HG03045 (cell line): ENCODE data around the gene PPP1R12C.

Experiments used
- ATAC-seq: cut with Tn5 transposase; IDR thresholded peaks from one replicate; pipeline ENCODE4 v1.9.1; 2021; ENCODE audit warnings: mild to moderate bottlenecking, moderate library complexity; ENCODE audit not compliant: unreplicated experiment

The PPP1R12C gene

DNA sequence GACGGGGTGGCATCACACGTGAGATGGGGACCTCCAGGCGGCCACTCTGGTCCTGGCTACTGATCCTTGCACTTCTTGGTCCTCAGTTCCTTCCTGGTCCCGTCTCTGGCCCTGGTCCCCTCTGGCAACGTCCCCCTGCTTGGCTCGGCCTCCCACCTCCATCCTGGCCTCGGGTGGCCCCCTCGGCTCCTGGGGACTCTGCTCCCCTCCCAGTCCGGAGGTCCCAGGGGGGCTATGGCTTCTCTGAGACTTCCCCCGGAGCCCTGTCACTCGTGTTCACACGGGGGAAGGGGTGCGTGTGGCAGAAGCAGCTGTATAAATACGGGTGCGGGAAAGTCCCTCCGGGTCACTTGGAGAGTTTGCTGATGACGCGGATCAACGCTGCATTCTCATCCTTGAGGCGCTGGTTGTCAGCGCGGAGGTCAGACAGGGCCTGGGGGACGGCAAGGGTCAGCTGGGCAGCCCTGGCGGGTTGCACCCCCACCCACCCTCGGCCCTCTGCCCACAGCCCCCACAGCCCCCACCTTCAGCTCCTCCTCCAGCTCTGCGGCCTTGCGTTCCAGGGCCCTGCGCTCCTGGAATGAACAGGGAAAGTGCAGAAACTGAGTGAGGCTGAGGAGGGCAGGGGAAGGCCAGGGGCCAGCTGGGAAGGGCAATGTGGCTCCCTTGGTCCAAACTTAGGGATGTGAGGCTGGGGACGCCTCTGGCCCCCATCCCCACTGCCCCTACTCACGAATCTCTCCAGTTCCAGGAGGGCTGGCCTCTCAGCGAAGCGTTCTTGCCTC, 26.1 kb downstream of the PPP1R12C start:
- ATAC-seq, result no peak

DNA sequence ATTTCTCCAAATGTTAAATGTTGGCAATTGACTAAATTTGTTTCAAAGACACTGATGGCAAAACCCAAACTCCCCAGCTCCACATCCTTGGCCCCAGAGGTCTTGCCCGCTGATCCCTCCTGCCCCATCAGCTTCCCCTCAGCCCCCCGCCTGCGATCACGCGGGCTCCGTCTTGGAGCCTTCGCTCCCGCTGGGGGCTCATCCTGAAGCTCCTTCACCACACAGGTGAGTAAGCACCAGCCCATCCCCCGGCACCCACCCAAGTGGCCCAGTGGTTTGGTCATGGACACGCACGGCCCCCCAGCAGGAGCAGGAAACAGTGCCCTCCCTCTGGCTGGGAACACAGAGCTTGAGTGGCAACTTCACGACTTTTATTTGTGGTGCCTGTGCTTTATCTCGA, 26.9 kb downstream of the PPP1R12C start:
- no peak for ATAC-seq

DNA sequence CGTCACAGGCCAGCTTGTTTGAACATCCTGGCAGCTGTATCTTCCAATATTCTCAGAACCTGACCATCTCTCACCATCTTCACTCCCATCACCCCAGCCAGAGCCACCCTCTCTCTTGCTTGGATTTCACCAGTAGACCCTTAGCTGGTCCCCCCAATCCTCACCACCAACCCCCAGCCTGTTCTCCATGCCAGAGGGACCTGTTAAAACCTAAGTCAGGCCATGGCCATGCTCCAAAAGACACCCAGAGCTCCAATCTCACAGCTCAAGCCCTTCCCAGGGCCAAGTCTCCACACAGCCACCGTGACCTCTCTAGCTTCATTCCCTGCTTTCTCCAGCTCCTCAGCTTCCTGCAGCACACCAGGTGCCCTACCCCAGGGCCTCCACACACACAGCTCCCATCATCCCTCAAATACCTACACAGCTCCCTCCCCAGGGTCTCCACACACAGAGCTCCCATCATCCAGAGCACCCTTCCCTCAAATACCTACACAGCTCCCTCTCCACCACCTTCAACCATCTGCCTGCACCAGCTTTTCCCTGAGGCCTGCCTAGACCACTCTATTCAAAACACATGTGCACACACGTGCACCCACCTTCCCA, 28.0 kb downstream of the PPP1R12C start:
- ATAC-seq, result no peak

DNA sequence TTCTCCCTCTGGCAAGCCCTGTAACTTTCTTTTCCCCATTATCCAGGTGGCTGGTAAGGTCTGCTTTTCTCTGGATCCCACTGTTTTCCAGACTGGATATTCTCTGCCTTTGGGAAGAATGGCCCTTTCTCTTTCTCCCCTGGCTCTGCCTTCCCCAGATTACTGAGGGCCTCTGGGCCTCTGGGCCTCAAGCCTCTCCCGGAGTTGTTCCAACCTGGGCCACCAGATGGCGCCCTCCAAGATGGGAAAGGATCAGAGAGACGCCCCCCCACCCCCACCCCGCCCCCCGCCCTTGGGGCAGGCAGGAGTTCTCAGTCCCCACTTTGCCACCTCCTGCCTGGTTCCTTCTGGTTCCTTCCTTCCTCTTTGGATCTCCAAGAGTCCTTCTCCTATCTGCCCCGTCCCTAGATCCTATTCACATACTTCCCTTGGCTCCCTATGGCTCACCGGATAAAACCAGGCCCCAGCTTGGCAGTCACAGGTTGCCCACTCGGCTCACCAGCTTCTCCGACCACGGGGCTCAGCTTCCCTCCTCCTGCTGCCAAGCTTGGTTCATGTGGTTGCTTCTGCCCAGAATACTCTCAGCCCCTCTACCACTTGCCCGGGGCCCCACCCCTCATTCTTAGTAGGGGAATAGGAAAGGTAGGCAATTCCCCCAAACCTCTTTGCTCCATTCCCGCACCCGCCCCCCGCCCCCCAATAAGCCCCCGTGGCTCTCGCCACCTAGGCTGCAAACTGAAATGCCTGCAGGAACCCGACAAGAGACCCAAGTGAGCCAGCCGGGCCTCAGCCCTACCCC, 28.7 kb downstream of the PPP1R12C start:
- ATAC-seq, result no peak

DNA sequence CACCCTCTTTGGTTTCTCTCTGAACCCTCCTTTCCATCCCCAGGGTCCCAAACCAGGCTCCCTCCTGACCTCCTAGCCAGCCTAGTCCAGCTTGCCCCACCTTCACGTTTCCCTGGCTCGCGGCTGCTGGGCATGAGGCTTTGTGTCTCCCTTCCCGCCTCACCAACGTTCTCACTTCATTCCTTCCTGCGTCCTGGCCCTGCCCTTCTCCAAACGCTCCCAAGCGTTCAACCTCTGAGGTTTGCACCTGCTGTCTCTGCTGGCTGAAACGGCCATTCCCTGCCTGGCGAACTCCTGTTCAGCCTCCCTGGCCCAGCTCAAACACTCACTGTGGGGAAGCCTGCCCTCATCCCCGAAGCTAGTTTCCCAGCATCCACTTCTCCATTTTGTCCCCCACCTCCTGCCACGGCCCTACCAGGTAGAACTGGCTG, 29.4 kb downstream of the PPP1R12C start:
- no peak for ATAC-seq

DNA sequence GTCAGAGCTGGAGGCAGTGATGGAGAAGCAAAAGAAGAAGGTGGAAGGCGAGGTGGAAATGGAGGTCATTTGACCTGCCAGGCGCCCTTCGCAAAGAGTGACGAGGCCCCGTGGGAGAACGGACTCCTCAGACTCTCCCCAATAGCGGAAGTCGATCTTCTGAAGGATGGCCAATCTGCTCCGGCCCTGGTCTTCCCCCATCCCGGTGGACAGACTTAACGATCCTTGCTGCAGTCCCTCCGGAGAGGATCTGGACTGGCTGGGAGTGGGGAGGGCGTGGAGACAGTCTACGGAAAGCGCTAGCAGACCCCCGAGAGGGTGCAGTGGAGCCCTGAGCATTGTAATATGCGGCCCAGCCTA, 29.9 kb downstream of the PPP1R12C start:
- no peak for ATAC-seq

DNA sequence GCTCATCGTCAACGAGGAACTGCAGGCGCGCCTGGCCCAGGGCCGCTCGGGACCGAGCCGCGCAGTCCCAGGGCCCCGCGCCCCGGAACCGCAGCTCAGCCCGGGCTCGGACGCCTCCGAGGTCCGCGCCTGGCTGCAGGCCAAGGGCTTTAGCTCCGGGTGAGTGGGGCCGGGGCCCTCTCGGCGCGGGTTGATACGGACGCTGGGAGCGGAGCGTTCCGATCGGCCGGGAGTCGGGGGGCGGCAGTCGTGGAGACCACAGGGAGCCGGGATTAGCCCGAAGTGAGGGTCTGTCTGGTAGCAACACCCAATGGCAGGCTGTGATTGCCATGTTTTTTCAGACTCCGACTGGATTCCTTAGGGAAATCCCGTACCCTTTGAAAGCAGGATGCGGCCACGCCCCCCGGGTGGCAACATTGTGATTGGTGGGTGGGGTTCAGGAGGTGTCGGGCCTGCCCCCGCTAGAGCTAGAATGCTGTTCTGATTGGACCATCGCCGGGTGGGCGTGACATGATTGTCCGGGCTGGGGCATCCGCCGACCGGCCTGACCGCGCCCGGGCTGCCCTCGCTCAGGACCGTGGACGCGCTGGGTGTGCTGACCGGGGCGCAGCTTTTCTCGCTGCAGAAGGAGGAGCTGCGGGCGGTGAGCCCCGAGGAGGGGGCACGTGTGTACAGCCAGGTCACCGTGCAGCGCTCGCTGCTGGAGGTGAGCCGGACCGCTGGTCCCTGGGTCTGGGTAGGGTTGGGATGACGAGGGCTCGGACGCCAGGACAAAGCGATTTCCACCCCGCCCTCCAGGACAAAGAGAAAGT, 30.5 kb downstream of the PPP1R12C start:
- ATAC-seq, result no peak

DNA sequence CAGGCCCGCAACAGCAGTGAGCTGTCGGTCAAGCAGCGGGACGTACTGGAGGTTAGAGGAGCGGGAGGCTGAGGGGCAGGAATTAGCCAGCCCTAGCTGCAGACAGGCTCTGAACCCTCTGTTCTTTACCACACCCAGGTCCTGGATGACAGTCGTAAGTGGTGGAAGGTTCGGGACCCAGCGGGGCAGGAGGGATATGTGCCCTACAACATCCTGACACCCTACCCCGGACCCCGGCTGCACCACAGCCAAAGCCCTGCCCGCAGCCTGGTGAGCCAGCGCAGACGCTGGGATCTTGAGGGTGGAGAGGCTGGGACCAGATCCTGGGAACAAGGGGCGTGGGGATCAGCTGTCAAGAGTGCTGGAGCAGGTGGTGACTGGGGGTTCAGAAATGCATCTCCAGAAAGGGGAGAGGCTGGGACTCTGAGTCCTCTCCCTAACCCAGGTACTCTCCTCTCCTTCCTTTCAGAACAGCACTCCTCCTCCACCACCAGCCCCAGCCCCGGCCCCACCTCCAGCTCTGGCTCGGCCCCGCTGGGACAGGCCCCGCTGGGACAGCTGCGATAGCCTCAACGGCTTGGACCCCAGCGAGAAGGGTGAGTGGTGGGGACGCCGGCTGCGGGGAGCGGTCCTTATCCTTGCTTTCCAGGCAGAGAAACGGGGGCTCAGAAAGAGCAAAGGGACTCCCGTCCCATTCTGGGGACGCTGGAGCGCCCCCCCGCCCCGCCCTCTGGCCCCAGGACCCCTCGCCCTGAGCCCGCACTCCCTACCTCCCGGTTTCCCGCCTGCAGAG, 31.3 kb downstream of the PPP1R12C start:
- ATAC-seq, result no peak

DNA sequence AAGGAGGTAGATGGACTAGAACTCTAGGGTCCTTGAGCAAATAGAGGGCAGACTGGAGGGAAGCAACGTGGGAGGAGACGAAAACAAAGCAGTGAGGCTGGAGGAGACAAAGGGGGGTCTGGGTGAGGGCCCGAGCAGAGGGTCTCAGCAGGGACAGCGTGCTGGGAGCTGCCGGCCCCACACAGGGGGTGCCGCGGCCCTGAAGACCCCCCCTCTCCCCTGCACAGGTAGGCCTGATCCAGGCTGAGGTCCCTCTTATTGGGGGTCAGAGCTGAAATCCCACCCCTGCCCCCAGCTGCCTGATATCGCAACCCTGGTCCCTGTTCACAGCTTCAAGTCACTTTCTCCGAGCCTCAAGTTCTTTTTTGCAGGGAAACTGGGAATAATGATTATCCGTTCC, 33.0 kb downstream of the PPP1R12C start:
- ATAC-seq, result no peak

DNA sequence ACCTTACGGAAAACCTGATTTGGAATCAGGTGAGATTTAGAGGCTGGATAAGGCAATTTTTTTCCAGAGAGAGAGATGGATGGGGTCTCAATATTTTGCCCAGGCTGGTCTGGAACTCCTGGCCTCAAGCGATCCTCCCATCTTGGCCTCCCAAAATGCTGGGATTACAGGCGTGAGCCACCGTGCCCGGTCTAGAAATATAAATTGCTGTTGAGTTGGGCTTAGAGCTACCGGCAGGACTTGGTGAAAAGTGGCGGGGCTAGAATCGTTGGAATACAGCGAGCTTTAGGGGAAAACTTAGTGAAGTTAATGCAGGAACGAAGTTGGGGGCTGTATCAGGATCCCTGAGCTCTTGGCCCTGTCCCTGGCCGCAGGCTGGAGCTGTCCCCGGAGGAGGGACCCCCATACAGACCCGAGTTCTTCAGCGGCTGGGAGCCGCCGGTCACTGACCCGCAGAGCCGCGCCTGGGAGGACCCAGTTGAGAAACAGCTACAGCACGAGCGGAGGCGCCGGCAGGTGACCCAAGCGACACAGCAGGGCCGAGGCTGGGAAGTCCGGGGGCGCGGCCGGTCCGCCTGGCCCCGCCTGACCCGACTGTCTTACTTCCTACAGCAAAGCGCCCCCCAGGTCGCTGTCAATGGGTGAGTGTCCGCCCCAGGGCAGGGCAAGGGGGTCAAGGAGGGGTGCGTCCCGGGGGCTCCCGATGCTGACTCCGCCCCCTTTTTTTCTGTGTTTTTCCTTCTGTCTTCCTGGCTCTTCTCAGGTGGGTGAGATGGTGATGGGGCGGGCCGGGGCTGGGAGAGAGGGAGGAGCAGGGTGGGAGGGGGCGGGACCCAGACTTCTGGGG, 34.2 kb downstream of the PPP1R12C start:
- ATAC-seq, result no peak

DNA sequence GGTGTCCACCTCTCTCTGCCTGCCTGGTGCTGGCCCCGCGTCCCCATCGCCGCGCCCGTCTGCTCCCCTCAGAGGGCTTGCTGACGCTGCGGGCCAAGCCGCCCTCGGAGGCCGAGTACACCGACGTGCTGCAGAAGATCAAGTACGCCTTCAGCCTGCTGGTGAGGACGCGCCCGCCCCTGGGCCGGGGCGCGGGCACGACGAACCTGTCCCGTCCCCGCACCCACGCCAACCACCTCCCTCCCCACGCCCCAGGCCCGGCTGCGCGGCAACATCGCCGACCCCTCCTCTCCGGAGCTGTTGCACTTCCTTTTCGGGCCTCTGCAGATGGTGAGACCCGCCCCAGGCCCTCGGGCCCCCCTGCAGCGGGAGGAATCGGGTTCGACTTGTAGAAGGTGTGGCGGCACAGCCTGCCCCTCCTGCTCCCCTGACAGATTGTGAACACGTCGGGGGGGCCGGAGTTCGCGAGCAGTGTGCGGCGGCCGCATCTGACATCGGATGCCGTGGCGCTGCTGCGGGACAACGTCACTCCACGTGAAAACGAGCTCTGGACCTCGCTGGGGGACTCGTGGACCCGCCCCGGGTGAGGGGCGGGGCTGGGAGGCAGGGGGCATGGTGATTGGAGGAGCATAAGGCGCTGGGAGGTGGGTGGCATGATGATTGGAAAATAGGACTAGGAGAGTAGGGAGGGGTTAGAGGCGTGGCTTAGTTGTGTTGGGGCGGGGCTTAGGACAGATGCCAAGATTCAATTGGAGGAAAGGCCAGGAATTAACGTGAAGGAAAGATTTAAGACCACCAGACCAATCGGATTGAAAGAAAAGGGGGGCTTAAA, 35.2 kb downstream of the PPP1R12C start:
- no peak for ATAC-seq

DNA sequence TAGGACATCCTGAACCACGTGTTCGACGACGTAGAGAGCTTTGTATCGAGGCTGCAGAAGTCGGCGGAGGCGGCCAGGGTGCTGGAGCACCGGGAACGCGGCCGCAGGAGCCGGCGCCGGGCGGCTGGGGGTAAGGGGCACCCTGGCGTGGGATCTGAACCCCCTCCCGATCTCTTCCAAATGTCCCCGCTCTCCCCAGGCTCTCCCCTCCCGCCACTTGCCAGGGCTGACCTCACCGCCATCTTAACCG, 35.7 kb downstream of the PPP1R12C start:
- no peak for ATAC-seq

DNA sequence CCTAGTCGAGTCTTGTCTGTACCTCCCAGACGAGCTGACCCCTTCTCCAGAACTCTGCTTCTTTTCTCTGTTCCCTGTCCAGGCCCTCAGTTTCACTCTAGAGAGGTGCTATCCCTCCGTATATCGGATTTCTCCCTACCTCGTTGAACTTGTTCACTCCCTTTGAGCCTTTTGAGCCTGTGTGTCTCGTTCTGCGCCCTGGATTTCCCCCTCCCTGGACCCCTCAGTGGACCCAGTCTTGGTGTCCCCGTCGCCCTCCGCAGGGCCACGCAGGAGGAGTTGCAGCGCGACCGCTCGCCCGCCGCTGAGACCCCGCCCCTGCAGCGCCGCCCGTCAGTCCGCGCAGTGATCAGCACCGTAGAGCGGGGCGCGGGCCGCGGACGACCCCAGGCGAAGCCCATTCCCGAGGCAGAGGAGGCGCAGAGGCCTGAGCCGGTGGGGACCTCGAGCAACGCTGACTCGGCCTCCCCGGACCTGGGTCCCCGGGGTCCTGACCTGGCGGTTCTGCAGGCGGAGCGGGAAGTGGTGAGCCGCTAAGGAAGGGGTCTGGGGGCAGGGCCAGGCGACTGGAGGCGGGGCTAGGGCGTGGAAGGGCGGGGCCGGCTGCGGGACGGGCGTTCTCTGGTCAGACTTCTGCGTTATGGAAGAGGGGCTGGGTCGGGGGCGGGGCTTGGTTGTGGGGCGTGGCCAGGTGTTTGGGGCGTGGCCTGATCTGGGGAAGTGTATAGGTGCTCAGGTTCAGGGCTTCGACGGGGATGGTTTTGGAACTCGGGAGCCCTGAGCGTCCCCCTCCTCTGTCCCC, 36.3 kb downstream of the PPP1R12C start:
- peak; percentile 50 for ATAC-seq

DNA sequence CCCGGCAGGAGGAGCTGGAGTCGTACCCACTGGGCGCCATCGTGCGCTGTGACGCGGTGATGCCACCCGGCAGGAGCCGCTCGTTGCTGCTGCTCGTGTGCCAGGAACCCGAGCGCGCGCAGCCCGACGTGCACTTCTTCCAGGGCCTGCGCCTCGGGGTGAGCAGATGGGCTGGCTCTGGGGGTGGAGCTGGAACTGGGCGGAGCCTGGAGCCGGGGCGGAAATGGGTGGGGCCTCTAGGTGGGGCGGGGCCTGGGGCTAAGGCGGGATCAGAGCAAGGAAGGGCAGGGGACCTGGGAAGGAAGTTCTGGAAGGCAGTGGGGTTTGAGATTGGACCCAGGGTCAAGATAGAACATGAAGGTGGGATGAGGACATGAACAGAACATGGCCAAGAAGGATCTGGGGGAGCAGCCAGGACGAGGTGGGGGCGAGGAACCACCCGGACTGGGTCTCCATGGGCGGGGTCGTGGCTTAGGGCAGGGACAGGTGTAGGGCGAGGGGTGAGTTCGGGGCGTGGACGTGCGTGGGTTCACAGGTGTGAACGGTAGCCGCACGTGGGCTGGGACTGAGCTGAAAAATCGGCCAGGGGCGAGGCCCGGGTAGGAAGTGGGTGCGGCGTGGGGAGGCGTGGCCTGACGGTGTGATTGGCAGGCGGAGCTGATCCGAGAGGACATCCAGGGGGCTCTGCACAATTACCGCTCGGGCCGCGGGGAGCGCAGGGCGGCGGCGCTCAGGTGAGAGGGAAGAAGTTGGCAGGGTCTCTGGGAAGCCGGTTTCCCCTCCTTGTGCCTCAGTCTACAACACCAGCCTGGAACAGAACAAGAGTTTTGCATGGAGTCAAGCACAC, 37.1 kb downstream of the PPP1R12C start:
- no peak for ATAC-seq

DNA sequence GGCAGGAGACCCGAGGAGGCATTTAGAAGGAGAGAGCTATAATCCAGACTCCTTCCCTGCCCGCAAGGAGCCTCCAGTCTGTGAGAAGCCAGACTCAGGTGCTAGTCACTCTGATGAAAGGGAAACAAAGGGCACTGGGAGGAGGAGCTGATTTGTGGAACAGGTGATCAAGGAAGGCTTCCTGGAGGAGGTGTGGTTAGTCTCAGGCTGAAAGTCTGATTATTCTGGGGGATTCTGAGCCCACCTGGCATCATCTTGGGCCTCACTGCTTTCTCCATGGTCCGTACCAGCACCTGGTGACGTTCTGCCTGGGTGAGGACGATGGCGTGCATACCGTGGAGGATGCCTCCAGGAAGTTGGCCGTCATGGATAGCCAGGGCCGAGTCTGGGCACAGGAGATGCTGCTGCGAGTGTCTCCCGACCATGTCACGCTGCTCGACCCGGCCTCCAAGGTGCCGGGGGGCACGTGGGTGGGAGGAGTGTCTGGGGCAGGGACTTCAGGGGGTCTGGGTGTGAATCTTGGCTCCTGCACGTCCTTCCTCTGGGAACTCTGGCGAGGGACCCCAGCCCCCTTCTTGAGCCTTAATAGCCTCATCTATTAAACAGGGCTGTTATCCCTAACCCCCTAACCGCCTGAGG, 37.9 kb downstream of the PPP1R12C start:
- no peak for ATAC-seq

DNA sequence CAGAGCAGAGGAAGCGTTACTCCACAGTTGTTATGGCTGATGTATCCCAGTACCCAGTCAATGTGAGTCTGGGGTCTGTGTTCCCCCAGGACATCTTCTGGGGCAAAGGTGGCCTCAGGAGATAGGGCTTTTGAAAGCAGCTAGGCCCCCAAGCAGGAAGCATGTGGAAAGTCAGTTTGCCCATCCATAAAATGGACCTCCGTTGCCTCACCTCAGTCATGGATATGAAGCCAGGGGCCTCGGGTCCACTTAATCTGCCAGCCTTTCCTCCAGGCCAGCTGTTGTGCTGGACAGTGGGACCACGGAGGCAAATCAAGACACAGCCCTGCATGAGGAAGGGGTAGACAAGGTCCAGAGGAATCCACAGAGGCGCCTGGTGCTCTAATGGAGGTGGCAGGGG, 38.4 kb downstream of the PPP1R12C start:
- ATAC-seq, result no peak

DNA sequence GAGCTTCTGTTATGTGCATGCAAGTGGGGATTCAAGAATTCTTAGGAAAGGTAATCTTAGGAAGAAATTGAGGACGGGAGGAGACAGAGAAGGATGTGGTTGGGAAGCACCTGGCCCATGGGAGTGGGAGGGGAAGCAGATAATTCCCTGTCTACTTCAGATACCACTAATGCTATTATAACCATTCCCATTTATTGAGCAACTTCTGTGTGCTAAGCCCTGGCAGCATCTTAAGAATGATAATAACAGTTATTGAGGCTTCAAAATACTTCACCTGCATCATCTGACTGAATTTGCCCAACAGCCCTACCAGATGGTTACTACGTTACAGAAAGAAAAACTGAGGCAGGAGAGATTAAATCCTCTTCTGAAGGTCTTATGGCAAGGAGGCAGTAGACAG, 40.3 kb downstream of the PPP1R12C start:
- ATAC-seq, result no peak
